Tibial nerve (tissue), 4 donors: ENCODE results near the gene CCM2L. TPM values are rescaled to one million over a fixed set of nuclear protein-coding genes. Genes with fewer than 3 reads are reported as not detected.
A peak's percentile ranks its signal among the peaks of the same experiment; 100 is the strongest.

Experiments
- DNase-seq, 2 donors: peaks; one replicate each; pipeline ENCODE4 v3.0.0-alpha.2; 2019; ENCODE audit warnings: low spot score in 2 of 2
- H3K27ac ChIP-seq, 4 donors: fragments of 200-600 bp; sonication (generic) in 3 of 4; one replicate each; pipeline ENCODE4 v1.5.1; 2017 to 2019; ENCODE audit warnings: mild to moderate bottlenecking in 1 of 4
- H3K27me3 ChIP-seq, 2 donors: fragments of 200-600 bp; sonication (generic) in 1 of 2; one replicate each; pipeline versions ENCODE4 v1.5.1 to v1.6.0; 2017 to 2019
- H3K36me3 ChIP-seq, 3 donors: fragments of 200-600 bp; sonication (generic); one replicate each; pipeline ENCODE4 v1.5.1; 2018 to 2019
- H3K4me1 ChIP-seq, 4 donors: fragments of 200-600 bp; sonication (generic) in 3 of 4; one replicate each; pipeline ENCODE4 v1.5.1; 2017 to 2019
- H3K4me3 ChIP-seq, 4 donors: fragments of 200-600 bp; sonication (generic) in 3 of 4; one replicate each; pipeline ENCODE4 v1.5.1; 2017 to 2019; ENCODE audit warnings: mild to moderate bottlenecking in 1 of 4, moderate library complexity in 1 of 4
- H3K9me3 ChIP-seq, 4 donors: fragments of 200-600 bp; sonication (generic) in 3 of 4; one replicate each; pipeline ENCODE4 v1.5.1; 2017 to 2019
- CTCF ChIP-seq, 5 experiments: fragments of 200-600 bp in 3 of 5; fragments of 450-650 bp in 2 of 5; sonication (generic) in 3 of 5; IDR thresholded peaks; one replicate each; pipeline ENCODE4 v1.5.1; 2016 to 2019; ENCODE audit warnings: antibody characterized with exemption in 5 of 5, mild to moderate bottlenecking in 3 of 5, moderate library complexity in 2 of 5
- EP300 ChIP-seq, 2 donors: sonication (generic); formaldehyde crosslinking; IDR thresholded peaks; one replicate each; pipeline ENCODE4 v1.6.1; 2017; ENCODE audit warnings: antibody characterized with exemption in 2 of 2, mild to moderate bottlenecking in 1 of 2
- POLR2A ChIP-seq, 2 donors: fragments of 450-650 bp; IDR thresholded peaks; one replicate each; pipeline ENCODE4 v1.6.1; 2017; ENCODE audit warnings: antibody characterized with exemption in 2 of 2, mild to moderate bottlenecking in 2 of 2, moderate library complexity in 2 of 2
- WGBS, 2 donors: methylation state at CpG; one replicate each; pipeline ENCODE4 v1.1.5; 2018; 5-methylcytosine and 5-hydroxymethylcytosine counted together
- total RNA-seq, 4 donors: library from RNA; depleted of rRNA; stranded (reverse); fragments of >200 nt; gene quantifications; one replicate each; pipeline ENCODE4 v1.1.0, GENCODE V29; 2016

Gene CCM2L
- total RNA-seq, 4 donors from 2014 or later: 5.4 to 14.2 (median 13.6) TPM

GRCh38 chr20:32018269-32019155 lies 8.3 kb downstream of the CCM2L start:
- TF ChIP-seq EP300 (IDR thresholded peaks at IDR 0.05) (no peak), CTCF (IDR thresholded peaks at IDR 0.05) (no peak), POLR2A (IDR thresholded peaks at IDR 0.05) (no peak)
- peaks cover 0 to 79% of the 10 kb centered on the region in 2 donors for H3K27me3 ChIP-seq
- peaks cover 0 to 20% (median 0%) of the 10 kb centered on the region in 4 donors for H3K4me1 ChIP-seq
- no peaks in the 10 kb centered on the region for H3K36me3 ChIP-seq
- no peak overlapping the region for H3K27ac ChIP-seq
- no peaks in the 10 kb centered on the region for H3K9me3 ChIP-seq
- WGBS, 2 donors: 0 to 3% methylated on average over 18 to 24 of the region's 67 CpGs
- DNase-seq: peak; percentile 38 to 54
- H3K4me3 ChIP-seq: peak overlapping the region; percentile 25 to 58 (median 38)

GRCh38 chr20:32019156-32019510 lies 8.9 kb downstream of the CCM2L start:
- DNase-seq: no peak
- peak overlapping the region in 1 of 4 donors; percentile 58 for H3K4me3 ChIP-seq
- peaks cover 0 to 85% of the 10 kb centered on the region in 2 donors for H3K27me3 ChIP-seq
- H3K4me1 ChIP-seq: peaks cover 0 to 20% (median 0%) of the 10 kb centered on the region in 4 donors
- no peak for TF ChIP-seq EP300 (IDR thresholded peaks at IDR 0.05)
- H3K27ac ChIP-seq: no peak overlapping the region
- no peaks in the 10 kb centered on the region for H3K9me3 ChIP-seq
- 1 to 3% methylated on average over 6 to 13 of the region's 42 CpGs for WGBS, 2 donors
- H3K36me3 ChIP-seq: no peaks in the 10 kb centered on the region

GRCh38 chr20:32019563-32020463 lies 9.6 kb downstream of the CCM2L start:
- TF ChIP-seq EP300 (IDR thresholded peaks at IDR 0.05) (no peak), POLR2A (IDR thresholded peaks at IDR 0.05) (no peak)
- H3K4me3 ChIP-seq: peak overlapping the region in 1 of 4 donors; percentile 58
- H3K27me3 ChIP-seq: peaks cover 0 to 88% of the 10 kb centered on the region in 2 donors
- H3K27ac ChIP-seq: no peak overlapping the region
- DNase-seq: no peak
- no peaks in the 10 kb centered on the region for H3K9me3 ChIP-seq
- whole genome bisulfite sequencing, 2 donors: 32 to 37% methylated on average over 11 of the region's 11 CpGs
- H3K4me1 ChIP-seq: peaks cover 0 to 20% (median 0%) of the 10 kb centered on the region in 4 donors
- H3K36me3 ChIP-seq: no peaks in the 10 kb centered on the region

GRCh38 chr20:32021091-32021490 lies 10.9 kb downstream of the CCM2L start:
- Histone ChIP-seq H3K27ac (no peak overlapping the region), H3K36me3 (no peaks in the 10 kb centered on the region)
- WGBS, 2 donors: 60 to 71% methylated on average over 4 of the region's 4 CpGs

GRCh38 chr20:32024683-32025295 lies 14.6 kb downstream of the CCM2L start:
- Histone ChIP-seq H3K4me1 (no peaks in the 10 kb centered on the region), H3K4me3 (no peak overlapping the region), H3K27ac (no peak overlapping the region), H3K36me3 (no peaks in the 10 kb centered on the region), H3K9me3 (no peaks in the 10 kb centered on the region), H3K27me3 (peaks cover 0 to 60% of the 10 kb centered on the region in 2 donors)
- 85 to 93% methylated on average over 6 of the region's 6 CpGs for WGBS, 2 donors
- TF ChIP-seq POLR2A (IDR thresholded peaks at IDR 0.05) (no peak), CTCF (IDR thresholded peaks at IDR 0.05) (no peak), EP300 (IDR thresholded peaks at IDR 0.05) (no peak)
- no peak for DNase-seq

More at GRCh38 chr20:32021091-32021490, 10.9 kb downstream of the CCM2L start:
- no peak for TF ChIP-seq EP300 (IDR thresholded peaks at IDR 0.05)
- Histone ChIP-seq H3K27me3 (peaks cover 0 to 90% of the 10 kb centered on the region in 2 donors), H3K9me3 (no peaks in the 10 kb centered on the region), H3K4me3 (no peak overlapping the region), H3K4me1 (peaks cover 0 to 20% (median 0%) of the 10 kb centered on the region in 4 donors)
- no peak for DNase-seq

- 90 to 94% methylated on average over 3 of the region's 3 CpGs for WGBS, 2 donors
- H3K9me3 ChIP-seq: no peaks in the 10 kb centered on the region
- H3K4me3 ChIP-seq: no peak overlapping the region
- peaks cover 0 to 12% (median 8%) of the 10 kb centered on the region in 4 donors for H3K4me1 ChIP-seq
- H3K27ac ChIP-seq: no peak overlapping the region
- peaks cover 0 to 40% of the 10 kb centered on the region in 2 donors for H3K27me3 ChIP-seq
- no peaks in the 10 kb centered on the region for H3K36me3 ChIP-seq
- no peak for DNase-seq
- no peak for TF ChIP-seq CTCF (IDR thresholded peaks at IDR 0.05)
- TF ChIP-seq POLR2A (IDR thresholded peaks at IDR 0.05): no peak
- TF ChIP-seq EP300 (IDR thresholded peaks at IDR 0.05): no peak
Measured at GRCh38 chr20:32027643-32028042, 17.4 kb downstream of the CCM2L start.
